GM23338 (cell line): ENCODE data around the gene SMAD3. TPM values are rescaled to one million over a fixed set of nuclear protein-coding genes. Genes with fewer than 3 reads are reported as not detected.

Experiments
- ATAC-seq: fragments of 200-7000 bp; cut with Tn5 transposase; 3 replicates; pipeline ENCODE4 v1.9.1; 2020
- DNase-seq: peaks from one replicate; pipeline ENCODE4 v3.0.0-alpha.2; 2015; ENCODE audit warnings: low spot score
- H2AFZ ChIP-seq: fragments of 200-600 bp; sonication (generic); 2 replicates; pipeline ENCODE4 v1.8.0; 2016; ENCODE audit warnings: antibody characterized with exemption, mild to moderate bottlenecking, moderate library complexity
- H3F3A ChIP-seq: fragments of 200-600 bp; sonication (generic); replicated peaks from 2 replicates; pipeline ENCODE4 v1.8.0; 2017; ENCODE audit warnings: antibody characterized with exemption, mixed run types, low read depth
- H3K27ac ChIP-seq: fragments of 200-600 bp; sonication (generic); 2 replicates; pipeline ENCODE4 v1.6.1; 2016; ENCODE audit warnings: low read depth
- H3K27me3 ChIP-seq: fragments of 200-600 bp; sonication (generic); 2 replicates; pipeline ENCODE4 v1.8.0; 2016; ENCODE audit warnings: mild to moderate bottlenecking, mixed run types, moderate library complexity; ENCODE audit not compliant: insufficient read depth
- H3K36me3 ChIP-seq: fragments of 200-600 bp; sonication (generic); 2 replicates; pipeline ENCODE4 v1.8.0; 2016; ENCODE audit warnings: mild to moderate bottlenecking; ENCODE audit not compliant: insufficient read depth
- H3K4me1 ChIP-seq: fragments of 200-600 bp; sonication (generic); 2 replicates; pipeline ENCODE4 v1.8.0; 2016; ENCODE audit warnings: mild to moderate bottlenecking, moderate library complexity; ENCODE audit not compliant: insufficient read depth
- H3K4me2 ChIP-seq: fragments of 200-600 bp; sonication (generic); 2 replicates; pipeline ENCODE4 v1.7.1; 2017; ENCODE audit warnings: mixed run types
- H3K4me3 ChIP-seq: fragments of 200-600 bp; sonication (generic); 2 replicates; pipeline ENCODE4 v1.6.1; 2016; ENCODE audit warnings: mixed run types
- H3K79me2 ChIP-seq: fragments of 200-600 bp; sonication (generic); replicated peaks from 2 replicates; pipeline ENCODE4 v1.8.0; 2017; ENCODE audit warnings: mild to moderate bottlenecking; ENCODE audit not compliant: insufficient read depth
- H3K9me2 ChIP-seq: fragments of 200-600 bp; sonication (generic); 2 replicates; pipeline ENCODE4 v1.8.0; 2017; ENCODE audit not compliant: insufficient read depth
- H4K20me1 ChIP-seq: fragments of 200-600 bp; sonication (generic); replicated peaks from 2 replicates; pipeline ENCODE4 v1.8.0; 2017; ENCODE audit warnings: mild to moderate bottlenecking; ENCODE audit not compliant: insufficient read depth
- H3K27ac Mint-ChIP-seq: 2 replicates; pipeline ENCODE4 v1.8.0; 2020; ENCODE audit warnings: inconsistent platforms, mild to moderate bottlenecking, moderate library complexity, mixed read lengths
- H3K27me3 Mint-ChIP-seq: 3 replicates; pipeline ENCODE4 v1.8.0; 2022; ENCODE audit warnings: low read depth, mild to moderate bottlenecking, moderate library complexity, mixed read lengths, inconsistent platforms; ENCODE audit not compliant: insufficient read depth, poor library complexity
- H3K36me3 Mint-ChIP-seq: 3 replicates; pipeline ENCODE4 v1.8.0; 2021; ENCODE audit warnings: low read depth, mild to moderate bottlenecking, inconsistent platforms, moderate library complexity, mixed read lengths
- H3K4me1 Mint-ChIP-seq: 3 replicates; pipeline ENCODE4 v1.8.0; 2020; ENCODE audit warnings: mild to moderate bottlenecking, inconsistent platforms, mixed read lengths
- H3K4me3 Mint-ChIP-seq: 3 replicates; pipeline ENCODE4 v1.8.0; 2021; ENCODE audit warnings: moderate library complexity, mild to moderate bottlenecking, inconsistent platforms, mixed read lengths
- H3K9me3 Mint-ChIP-seq: 3 replicates; pipeline ENCODE4 v1.8.0; 2020; ENCODE audit warnings: moderate library complexity, mild to moderate bottlenecking, inconsistent platforms, mixed read lengths
- CREB1 ChIP-seq: fragments of 250-450 bp; sonication (Bioruptor Pico); IDR thresholded peaks from 2 replicates; pipeline ENCODE4 v1.5.0; 2020; ENCODE audit warnings: low read depth, mild to moderate bottlenecking, moderate library complexity
- ETS1 ChIP-seq: IDR thresholded peaks from 2 replicates; pipeline ENCODE4 v1.6.1; 2016; ENCODE audit warnings: antibody characterized with exemption
- EZH2 ChIP-seq: fragments of 200-600 bp; sonication (generic); IDR thresholded peaks from one replicate; pipeline ENCODE4 v1.8.0; 2017; ENCODE audit warnings: antibody characterized with exemption, mild to moderate bottlenecking, low read depth; ENCODE audit not compliant: unreplicated experiment
- POLR2AphosphoS5 ChIP-seq: IDR thresholded peaks from 2 replicates; pipeline ENCODE4 v1.6.1; 2016; ENCODE audit warnings: antibody characterized with exemption, low read depth
- REST ChIP-seq: IDR thresholded peaks from one replicate; pipeline ENCODE4 v1.6.1; 2018; ENCODE audit warnings: antibody characterized with exemption; ENCODE audit not compliant: unreplicated experiment
- STAT1 ChIP-seq: IDR thresholded peaks from one replicate; pipeline ENCODE4 v1.6.1; 2016; ENCODE audit warnings: antibody characterized with exemption; ENCODE audit not compliant: unreplicated experiment
- ZNF114 ChIP-seq: fragments of 250-450 bp; sonication (Bioruptor Pico); IDR thresholded peaks from 2 replicates; pipeline ENCODE4 v1.5.0; 2020; ENCODE audit warnings: mild to moderate bottlenecking, moderate library complexity
- ZNF331 ChIP-seq: fragments of 250-450 bp; sonication (Bioruptor Pico); IDR thresholded peaks from 2 replicates; pipeline ENCODE4 v1.5.0; 2020; ENCODE audit warnings: low read depth, mild to moderate bottlenecking, moderate library complexity
- polyA plus RNA-seq: library from polyadenylated mRNA; unstranded; fragments of >200 nt; fragmentation: Nextera tagmentation; extraction: Ambion mirVana; gene quantifications from 2 replicates; pipeline ENCODE4 v1.2.1, GENCODE V29; 2016
- total RNA-seq: library from RNA; depleted of rRNA; stranded (reverse); fragments of >200 nt; shearing (Covaris generic); gene quantifications from 2 replicates; pipeline ENCODE4 v1.2.3, GENCODE V29; 2014
- TF ChIP-seq, protein P1 (sequence below), 2 experiments: fragments of 200-600 bp in 1 of 2; sonication (generic) in 1 of 2; conservative IDR thresholded peaks; 2 replicates each; pipeline versions ENCODE4 v1.5.1 to v1.6.1; 2016 to 2017; ENCODE audit warnings: antibody characterized with exemption in 2 of 2, low read depth in 2 of 2, mild to moderate bottlenecking in 2 of 2, moderate library complexity in 1 of 2

Gene SMAD3
- total and polyA plus RNA-seq, 2 experiments from 2014 or later: 4.9 to 11.6 TPM

DNA sequence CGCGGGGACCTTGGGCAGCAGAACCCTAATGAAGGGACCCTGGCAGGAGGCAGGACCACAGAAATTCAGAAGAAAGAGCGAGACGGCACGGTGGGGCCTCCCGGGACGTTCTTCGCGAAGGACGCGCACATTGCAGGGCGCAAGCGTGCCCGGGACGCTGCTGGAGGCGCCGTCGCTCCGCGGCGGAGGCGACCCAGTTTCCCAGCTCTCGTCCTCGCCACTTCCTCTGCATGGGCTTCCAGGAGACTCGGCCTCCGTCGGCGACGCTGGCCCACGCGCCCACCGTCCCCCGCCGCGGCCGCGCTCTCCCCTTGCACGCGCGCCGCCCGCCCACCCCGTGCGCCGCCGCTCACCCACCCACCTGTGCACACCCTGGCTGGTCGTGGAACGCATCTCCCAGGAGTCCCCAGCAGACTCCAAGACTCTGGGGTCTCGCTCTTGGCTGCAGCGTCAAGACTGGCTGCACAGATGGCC, 31.8 kb upstream of the SMAD3 start:
- peaks cover 12% of the 10 kb centered on the region for H3F3A ChIP-seq
- H3K27me3 Mint-ChIP-seq: peaks cover 14% of the 10 kb centered on the region
- TF ChIP-seq, protein P1, sequence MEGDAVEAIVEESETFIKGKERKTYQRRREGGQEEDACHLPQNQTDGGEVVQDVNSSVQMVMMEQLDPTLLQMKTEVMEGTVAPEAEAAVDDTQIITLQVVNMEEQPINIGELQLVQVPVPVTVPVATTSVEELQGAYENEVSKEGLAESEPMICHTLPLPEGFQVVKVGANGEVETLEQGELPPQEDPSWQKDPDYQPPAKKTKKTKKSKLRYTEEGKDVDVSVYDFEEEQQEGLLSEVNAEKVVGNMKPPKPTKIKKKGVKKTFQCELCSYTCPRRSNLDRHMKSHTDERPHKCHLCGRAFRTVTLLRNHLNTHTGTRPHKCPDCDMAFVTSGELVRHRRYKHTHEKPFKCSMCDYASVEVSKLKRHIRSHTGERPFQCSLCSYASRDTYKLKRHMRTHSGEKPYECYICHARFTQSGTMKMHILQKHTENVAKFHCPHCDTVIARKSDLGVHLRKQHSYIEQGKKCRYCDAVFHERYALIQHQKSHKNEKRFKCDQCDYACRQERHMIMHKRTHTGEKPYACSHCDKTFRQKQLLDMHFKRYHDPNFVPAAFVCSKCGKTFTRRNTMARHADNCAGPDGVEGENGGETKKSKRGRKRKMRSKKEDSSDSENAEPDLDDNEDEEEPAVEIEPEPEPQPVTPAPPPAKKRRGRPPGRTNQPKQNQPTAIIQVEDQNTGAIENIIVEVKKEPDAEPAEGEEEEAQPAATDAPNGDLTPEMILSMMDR (conservative IDR thresholded peaks at IDR 0.05; ENCODE audit: low read depth in 2 of 2): peak in 1 of 2 experiments; percentile 17; a peak in 1 of 4 replicates
- TF ChIP-seq REST (no peak), EZH2 (no peak), POLR2AphosphoS5 (no peak)
- H3K4me1 Mint-ChIP-seq: peaks cover 40% of the 10 kb centered on the region
- no peak overlapping the region for H3K27ac ChIP-seq
- H3K4me1 ChIP-seq: peaks cover 62% of the 10 kb centered on the region
- H3K79me2 ChIP-seq: no peaks in the 10 kb centered on the region
- H3K36me3 ChIP-seq: no peaks in the 10 kb centered on the region
- peak overlapping the region; percentile 56 for H3K4me3 Mint-ChIP-seq
- no peaks in the 10 kb centered on the region for H3K9me3 Mint-ChIP-seq
- no peaks in the 10 kb centered on the region; the same call in 1 of the 2 replicates for H3K9me2 ChIP-seq
- H3K4me2 ChIP-seq: peak overlapping the region; percentile 77
- H3K27me3 ChIP-seq: peaks cover 38% of the 10 kb centered on the region
- peak; percentile 12 for ATAC-seq
- DNase-seq: peak; percentile 52
- H2AFZ ChIP-seq: peak overlapping the region; percentile 94
- no peaks in the 10 kb centered on the region for H4K20me1 ChIP-seq
- H3K4me3 ChIP-seq: peak overlapping the region; percentile 52
- no peaks in the 10 kb centered on the region for H3K36me3 Mint-ChIP-seq
- no peak overlapping the region for H3K27ac Mint-ChIP-seq

DNA sequence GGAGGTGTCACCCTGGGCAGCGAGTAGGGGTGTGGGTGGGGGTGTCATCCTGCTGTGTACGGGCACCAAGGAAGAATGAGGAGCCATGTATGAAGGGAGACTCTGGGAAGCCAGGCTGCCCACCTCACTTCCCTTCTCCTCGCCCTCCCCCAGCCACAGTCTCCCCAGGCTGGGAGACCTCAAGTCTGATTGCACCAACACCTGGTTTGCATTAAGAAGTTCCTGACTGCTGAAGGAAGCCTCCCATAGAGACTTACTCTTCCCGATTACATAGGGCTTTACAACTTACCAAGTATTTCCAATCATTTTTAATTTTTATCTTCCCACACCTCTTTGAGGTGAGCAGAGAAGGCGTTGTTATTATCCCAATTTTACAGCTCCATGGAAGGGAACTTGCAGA, 29.5 kb upstream of the SMAD3 start:
- Mint-ChIP-seq H3K4me3 (no peak overlapping the region), H3K27ac (no peak overlapping the region), H3K4me1 (peaks cover 31% of the 10 kb centered on the region), H3K36me3 (no peaks in the 10 kb centered on the region), H3K27me3 (peaks cover 14% of the 10 kb centered on the region), H3K9me3 (no peaks in the 10 kb centered on the region)
- ATAC-seq (no peak), DNase-seq (no peak)
- no peak overlapping the region for H3K4me3 ChIP-seq
- no peak overlapping the region for H2AFZ ChIP-seq
- H3K4me1 ChIP-seq: peaks cover 62% of the 10 kb centered on the region
- no peaks in the 10 kb centered on the region for H3K36me3 ChIP-seq
- no peak overlapping the region for H3K4me2 ChIP-seq
- no peak overlapping the region for H3K27ac ChIP-seq
- no peaks in the 10 kb centered on the region for H3K79me2 ChIP-seq
- H3K27me3 ChIP-seq: peaks cover 38% of the 10 kb centered on the region
- H3K9me2 ChIP-seq: no peaks in the 10 kb centered on the region; the same call in 1 of the 2 replicates
- 0 out of 2 replicates have a peak, but pooled peaks cover 2% of the 10 kb centered on the region for H3F3A ChIP-seq
- no peaks in the 10 kb centered on the region for H4K20me1 ChIP-seq
- TF ChIP-seq EZH2 (no peak), ZNF114 (CRISPR knock-in tag) (no peak), STAT1 (no peak), CREB1 (CRISPR knock-in tag) (no peak), ETS1 (no peak), ZNF331 (CRISPR knock-in tag) (no peak)
